ENCODE results near the gene ANXA4.

DNA sequence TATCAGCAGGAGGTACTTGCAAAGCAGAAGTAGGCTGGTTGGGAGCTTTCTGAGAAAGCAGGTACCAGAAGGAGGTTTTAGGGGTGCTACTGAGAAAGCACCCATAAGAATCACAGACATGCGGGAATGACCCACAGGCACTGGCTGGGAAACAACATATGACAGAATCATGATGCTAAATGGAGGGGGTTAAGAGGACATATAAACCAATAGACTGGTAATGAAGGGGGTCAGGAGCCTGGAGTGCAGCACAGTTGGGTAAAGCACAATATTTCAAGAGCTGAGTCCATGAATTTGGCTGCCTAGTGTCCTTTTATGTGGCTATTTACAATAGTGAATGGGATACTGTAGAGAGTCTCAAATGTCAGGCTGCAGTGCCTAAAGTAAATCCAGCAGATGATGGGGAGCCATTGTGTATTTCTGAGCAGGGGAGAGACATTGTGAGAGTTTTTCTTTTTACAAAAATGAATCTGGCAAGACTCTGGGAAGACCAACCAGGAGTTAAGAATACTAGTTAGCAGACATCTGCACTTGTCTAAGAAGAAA is 59.9 kb downstream of the ANXA4 start:
- TF ChIP-seq, protein P1, sequence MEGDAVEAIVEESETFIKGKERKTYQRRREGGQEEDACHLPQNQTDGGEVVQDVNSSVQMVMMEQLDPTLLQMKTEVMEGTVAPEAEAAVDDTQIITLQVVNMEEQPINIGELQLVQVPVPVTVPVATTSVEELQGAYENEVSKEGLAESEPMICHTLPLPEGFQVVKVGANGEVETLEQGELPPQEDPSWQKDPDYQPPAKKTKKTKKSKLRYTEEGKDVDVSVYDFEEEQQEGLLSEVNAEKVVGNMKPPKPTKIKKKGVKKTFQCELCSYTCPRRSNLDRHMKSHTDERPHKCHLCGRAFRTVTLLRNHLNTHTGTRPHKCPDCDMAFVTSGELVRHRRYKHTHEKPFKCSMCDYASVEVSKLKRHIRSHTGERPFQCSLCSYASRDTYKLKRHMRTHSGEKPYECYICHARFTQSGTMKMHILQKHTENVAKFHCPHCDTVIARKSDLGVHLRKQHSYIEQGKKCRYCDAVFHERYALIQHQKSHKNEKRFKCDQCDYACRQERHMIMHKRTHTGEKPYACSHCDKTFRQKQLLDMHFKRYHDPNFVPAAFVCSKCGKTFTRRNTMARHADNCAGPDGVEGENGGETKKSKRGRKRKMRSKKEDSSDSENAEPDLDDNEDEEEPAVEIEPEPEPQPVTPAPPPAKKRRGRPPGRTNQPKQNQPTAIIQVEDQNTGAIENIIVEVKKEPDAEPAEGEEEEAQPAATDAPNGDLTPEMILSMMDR (IDR thresholded peaks at IDR 0.05; ENCODE audit: insufficient read depth, low read depth, low read length), result no peak
- TF ChIP-seq EZH2 (IDR thresholded peaks at IDR 0.05; ENCODE audit: insufficient read depth, low read length), result no peak

Measured in astrocyte (in vitro differentiated cells and primary cell).